ENCODE results near the gene IDH3B. TPM values are rescaled to one million over a fixed set of nuclear protein-coding genes. Genes with fewer than 3 reads are reported as not detected.

IDH3B gene
- total RNA-seq, 1 donor from 2014 or later = 103 TPM

DNA sequence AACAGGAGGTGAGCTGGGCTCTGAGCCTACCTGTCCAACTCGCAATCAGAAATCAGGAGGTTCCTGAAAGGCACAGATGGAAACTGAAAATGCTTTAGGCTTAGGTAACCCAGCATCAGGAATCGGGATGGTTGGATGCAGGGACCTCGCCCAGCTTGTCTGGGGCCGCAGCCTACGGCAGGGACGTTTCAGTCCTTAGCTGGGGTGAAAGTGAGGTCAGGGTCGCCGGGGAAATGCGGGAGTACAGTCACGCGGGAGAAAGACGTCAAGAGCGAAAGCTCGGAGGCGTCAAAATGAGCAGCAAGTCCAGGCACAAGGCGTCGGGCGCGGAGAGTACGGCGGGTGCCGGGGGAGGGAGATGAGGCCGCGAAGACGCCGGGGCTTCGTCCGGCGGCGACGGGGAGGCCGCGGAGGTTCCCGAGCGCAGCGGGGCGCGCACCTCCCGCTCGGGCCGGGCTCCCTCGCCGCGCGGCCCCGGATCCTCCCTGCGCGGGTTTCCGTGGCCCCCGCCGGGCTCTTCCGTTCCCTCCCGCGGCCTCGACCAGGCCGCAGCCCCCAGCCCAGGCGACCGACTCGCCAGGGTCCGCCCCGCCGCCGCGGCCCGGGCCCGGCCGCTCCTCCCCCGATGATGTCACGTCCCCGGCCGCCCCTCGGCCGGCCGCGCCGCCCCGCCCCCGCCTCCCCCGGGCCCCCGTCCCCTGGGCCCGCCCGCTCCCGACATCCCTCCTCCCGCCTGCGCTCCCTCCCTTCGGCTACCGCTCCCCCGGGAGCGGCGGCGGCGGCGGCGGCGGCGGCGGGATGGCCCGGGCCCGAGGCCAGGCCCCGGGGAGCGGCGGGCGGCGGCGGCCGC lies 28.2 kb upstream of the IDH3B start, which contains the start of gene EBF4:
Gene EBF4, plus strand, starts transcription at position 745 of the 850 bp plus-strand sequence. CDS start 866 bp downstream, outside the sequence.
- TF ChIP-seq, protein P1, sequence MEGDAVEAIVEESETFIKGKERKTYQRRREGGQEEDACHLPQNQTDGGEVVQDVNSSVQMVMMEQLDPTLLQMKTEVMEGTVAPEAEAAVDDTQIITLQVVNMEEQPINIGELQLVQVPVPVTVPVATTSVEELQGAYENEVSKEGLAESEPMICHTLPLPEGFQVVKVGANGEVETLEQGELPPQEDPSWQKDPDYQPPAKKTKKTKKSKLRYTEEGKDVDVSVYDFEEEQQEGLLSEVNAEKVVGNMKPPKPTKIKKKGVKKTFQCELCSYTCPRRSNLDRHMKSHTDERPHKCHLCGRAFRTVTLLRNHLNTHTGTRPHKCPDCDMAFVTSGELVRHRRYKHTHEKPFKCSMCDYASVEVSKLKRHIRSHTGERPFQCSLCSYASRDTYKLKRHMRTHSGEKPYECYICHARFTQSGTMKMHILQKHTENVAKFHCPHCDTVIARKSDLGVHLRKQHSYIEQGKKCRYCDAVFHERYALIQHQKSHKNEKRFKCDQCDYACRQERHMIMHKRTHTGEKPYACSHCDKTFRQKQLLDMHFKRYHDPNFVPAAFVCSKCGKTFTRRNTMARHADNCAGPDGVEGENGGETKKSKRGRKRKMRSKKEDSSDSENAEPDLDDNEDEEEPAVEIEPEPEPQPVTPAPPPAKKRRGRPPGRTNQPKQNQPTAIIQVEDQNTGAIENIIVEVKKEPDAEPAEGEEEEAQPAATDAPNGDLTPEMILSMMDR (IDR thresholded peaks at IDR 0.05; ENCODE audit: partially characterized antibody, unreplicated experiment) = no peak
- H3K4me3 Mint-ChIP-seq (ENCODE audit: unreplicated experiment) = peak within 1 kb of the TSS; percentile 98
- H3K9me3 Mint-ChIP-seq (ENCODE audit: unreplicated experiment) = peaks cover 15% of the 10 kb centered on the region
- peak within 1 kb of the TSS; percentile 92 for H3K27ac Mint-ChIP-seq (ENCODE audit: unreplicated experiment)
- H3K36me3 Mint-ChIP-seq (ENCODE audit: unreplicated experiment) = peaks cover 15% of the 10 kb centered on the region
- H3K27me3 Mint-ChIP-seq (ENCODE audit: unreplicated experiment) = peaks cover 50% of the 10 kb centered on the region
- peak; percentile 50 for DNase-seq
- H3K4me1 Mint-ChIP-seq (ENCODE audit: low read depth, unreplicated experiment) = peaks cover 13% of the 10 kb centered on the region

- TF ChIP-seq, protein P1 (IDR thresholded peaks at IDR 0.05; ENCODE audit: partially characterized antibody, unreplicated experiment) = no peak
- H3K36me3 Mint-ChIP-seq (ENCODE audit: unreplicated experiment) = peaks cover 15% of the 10 kb centered on the region
- H3K4me3 Mint-ChIP-seq (ENCODE audit: unreplicated experiment) = peak overlapping the region; percentile 98
- H3K27ac Mint-ChIP-seq (ENCODE audit: unreplicated experiment) = peak overlapping the region; percentile 92
- no peak for DNase-seq
- H3K27me3 Mint-ChIP-seq (ENCODE audit: unreplicated experiment) = peaks cover 48% of the 10 kb centered on the region
- peaks cover 12% of the 10 kb centered on the region for H3K9me3 Mint-ChIP-seq (ENCODE audit: unreplicated experiment)
- peaks cover 10% of the 10 kb centered on the region for H3K4me1 Mint-ChIP-seq (ENCODE audit: low read depth, unreplicated experiment)
These were observed 27.6 kb upstream of the IDH3B start for GRCh38 chr20:2691663-2692035.

- Mint-ChIP-seq H3K27me3 (ENCODE audit: unreplicated experiment) (peaks cover 50% of the 10 kb centered on the region), H3K9me3 (ENCODE audit: unreplicated experiment) (peaks cover 11% of the 10 kb centered on the region), H3K27ac (ENCODE audit: unreplicated experiment) (peak overlapping the region; percentile 25), H3K4me1 (ENCODE audit: low read depth, unreplicated experiment) (peaks cover 7% of the 10 kb centered on the region), H3K36me3 (ENCODE audit: unreplicated experiment) (peaks cover 15% of the 10 kb centered on the region), H3K4me3 (ENCODE audit: unreplicated experiment) (peak overlapping the region; percentile 98)
- DNase-seq = no peak
- TF ChIP-seq, protein P1 (IDR thresholded peaks at IDR 0.05; ENCODE audit: partially characterized antibody, unreplicated experiment) = no peak
These were observed 27.1 kb upstream of the IDH3B start for GRCh38 chr20:2691127-2691526.

DNA sequence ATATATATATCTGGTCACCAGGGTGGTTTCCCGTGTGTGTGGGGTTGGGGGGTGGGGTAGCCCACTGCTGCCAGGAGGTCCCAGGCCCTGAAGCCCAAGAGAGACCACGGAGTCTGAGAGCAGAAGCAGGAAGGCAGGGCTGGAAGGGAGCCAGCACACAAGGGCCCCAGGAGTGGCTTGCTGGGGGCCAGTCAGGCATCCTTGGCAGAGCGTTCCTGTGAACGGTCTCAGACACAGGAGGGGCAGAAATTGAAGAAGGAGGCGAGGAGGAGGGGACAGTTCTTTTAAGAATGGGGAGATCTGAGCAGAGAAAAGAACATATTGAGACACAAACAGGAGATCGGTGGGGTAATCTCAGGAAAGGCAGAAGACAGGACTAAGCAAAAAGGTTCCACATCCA lies 26.7 kb upstream of the IDH3B start:
- peaks cover 6% of the 10 kb centered on the region for H3K4me1 Mint-ChIP-seq (ENCODE audit: low read depth, unreplicated experiment)
- peaks cover 11% of the 10 kb centered on the region for H3K36me3 Mint-ChIP-seq (ENCODE audit: unreplicated experiment)
- H3K27ac Mint-ChIP-seq (ENCODE audit: unreplicated experiment) = peak overlapping the region; percentile 20
- DNase-seq = no peak
- H3K4me3 Mint-ChIP-seq (ENCODE audit: unreplicated experiment) = peak overlapping the region; percentile 98
- peaks cover 47% of the 10 kb centered on the region for H3K27me3 Mint-ChIP-seq (ENCODE audit: unreplicated experiment)
- TF ChIP-seq, protein P1 (IDR thresholded peaks at IDR 0.05; ENCODE audit: partially characterized antibody, unreplicated experiment) = no peak
- peaks cover 11% of the 10 kb centered on the region for H3K9me3 Mint-ChIP-seq (ENCODE audit: unreplicated experiment)

GRCh38 chr20:2690213-2690612 lies 26.2 kb upstream of the IDH3B start:
- peaks cover 8% of the 10 kb centered on the region for H3K36me3 Mint-ChIP-seq (ENCODE audit: unreplicated experiment)
- no peak for DNase-seq
- H3K4me3 Mint-ChIP-seq (ENCODE audit: unreplicated experiment) = no peak overlapping the region
- TF ChIP-seq, protein P1 (IDR thresholded peaks at IDR 0.05; ENCODE audit: partially characterized antibody, unreplicated experiment) = no peak
- peaks cover 43% of the 10 kb centered on the region for H3K27me3 Mint-ChIP-seq (ENCODE audit: unreplicated experiment)
- no peak overlapping the region for H3K27ac Mint-ChIP-seq (ENCODE audit: unreplicated experiment)
- peaks cover 5% of the 10 kb centered on the region for H3K4me1 Mint-ChIP-seq (ENCODE audit: low read depth, unreplicated experiment)
- peaks cover 11% of the 10 kb centered on the region for H3K9me3 Mint-ChIP-seq (ENCODE audit: unreplicated experiment)

Data from glutamatergic neuron (in vitro differentiated cells).